ENCODE results near the gene AGO4.
"Not testable (repeated sequence)": the region's sequence is repeated elsewhere in the genome, so short reads cannot be mapped to it uniquely, and the experiment has no call there.

AGO4 gene

GRCh38 chr1:35869245-35869950 lies 61.6 kb downstream of the AGO4 start:
- DNase-seq = not testable (repeated sequence)

- no peak for DNase-seq
These were observed 63.0 kb downstream of the AGO4 start for GRCh38 chr1:35870651-35871309.

GRCh38 chr1:35873243-35873750 lies 65.5 kb downstream of the AGO4 start:
- DNase-seq = no peak

- not testable (repeated sequence) for DNase-seq
These were observed 66.3 kb downstream of the AGO4 start for GRCh38 chr1:35874115-35874514.

GRCh38 chr1:35876988-35877387 lies 69.2 kb downstream of the AGO4 start:
- no peak for DNase-seq

GRCh38 chr1:35881850-35882273 lies 74.0 kb downstream of the AGO4 start:
- DNase-seq = no peak

- DNase-seq = no peak
These were observed 74.7 kb downstream of the AGO4 start for GRCh38 chr1:35882586-35882944.

GRCh38 chr1:35882945-35883634 lies 75.3 kb downstream of the AGO4 start, which contains the start of gene AGO1:
TSS of gene AGO1 (plus strand) at chr1:35883209. CDS start at chr1:35883422, 213 bp downstream.
- peak; percentile 95 for DNase-seq

- peak; percentile 54 for DNase-seq
These were observed 75.9 kb downstream of the AGO4 start for GRCh38 chr1:35883635-35884101.

GRCh38 chr1:35884934-35885333 lies 77.1 kb downstream of the AGO4 start:
- DNase-seq = no peak

- no peak for DNase-seq
These were observed 78.2 kb downstream of the AGO4 start for GRCh38 chr1:35885961-35886558.

GRCh38 chr1:35886577-35887431 lies 79.0 kb downstream of the AGO4 start:
- DNase-seq = no peak

GRCh38 chr1:35887508-35887907 lies 79.7 kb downstream of the AGO4 start:
- DNase-seq = no peak

GRCh38 chr1:35888255-35888654 lies 80.4 kb downstream of the AGO4 start:
- no peak for DNase-seq

- DNase-seq = not testable (repeated sequence)
These were observed 81.2 kb downstream of the AGO4 start for GRCh38 chr1:35888981-35889380.

- no peak for DNase-seq
These were observed 85.4 kb downstream of the AGO4 start for GRCh38 chr1:35893051-35893879.

- no peak for DNase-seq
These were observed 86.4 kb downstream of the AGO4 start for GRCh38 chr1:35894183-35894582.

GRCh38 chr1:35894656-35895055 lies 86.8 kb downstream of the AGO4 start:
- no peak for DNase-seq

- no peak for DNase-seq
These were observed 92.1 kb downstream of the AGO4 start for GRCh38 chr1:35899941-35900340.

GRCh38 chr1:35901235-35901634 lies 93.4 kb downstream of the AGO4 start:
- DNase-seq = no peak

GRCh38 chr1:35902671-35903070 lies 94.9 kb downstream of the AGO4 start:
- no peak for DNase-seq
